SHP77 (cell line): ENCODE data around the gene SLAIN2.
"Not testable (repeated sequence)": the region's sequence is repeated elsewhere in the genome, so short reads cannot be mapped to it uniquely, and the experiment has no call there.

Source experiments
- DNase-seq, 2 experiments: peaks; one replicate each; lab custom pipeline; 2025; lab: John Stamatoyannopoulos, UW

The SLAIN2 gene

GRCh38 chr4:48340965-48341775 lies at the start of gene SLAIN2:
TSS of gene SLAIN2 (plus strand) at chr4:48341529. CDS start at chr4:48341740, 211 bp downstream.
- peak; percentile 72 to 89 for DNase-seq

DNA sequence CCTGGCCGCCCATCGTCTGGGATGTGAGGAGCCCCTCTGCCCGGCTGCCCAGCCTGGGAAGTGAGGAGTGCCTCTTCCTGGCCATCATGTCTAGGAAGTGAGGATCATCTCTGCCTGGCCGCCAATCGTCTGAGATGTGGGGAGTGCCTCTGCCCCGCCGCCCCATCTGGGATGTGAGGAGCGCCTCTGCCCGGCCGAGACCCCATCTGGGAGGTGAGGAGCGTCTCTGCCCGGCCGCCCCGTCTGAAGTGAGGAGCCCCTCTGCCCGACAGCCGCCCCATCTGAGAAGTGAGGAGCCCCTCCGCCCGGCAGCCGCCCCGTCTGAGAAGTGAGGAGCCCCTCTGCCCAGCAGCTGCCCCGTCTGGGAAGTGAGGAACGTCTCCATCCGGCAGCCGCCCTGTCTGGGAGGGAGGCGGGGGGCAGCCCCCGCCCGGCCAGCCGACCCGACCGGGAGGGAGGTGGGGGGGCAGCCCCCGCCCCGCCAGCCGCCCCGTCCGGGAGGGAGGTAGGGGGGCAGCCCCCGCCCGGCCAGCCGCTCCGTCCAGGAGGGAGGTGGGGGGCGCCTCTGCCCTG lies 49.0 kb upstream of the SLAIN2 start:
- DNase-seq = not testable (repeated sequence)

- no peak for DNase-seq
These were observed 46.2 kb upstream of the SLAIN2 start for GRCh38 chr4:48295116-48295515.

- no peak for DNase-seq
These were observed 45.0 kb upstream of the SLAIN2 start for GRCh38 chr4:48296365-48296764.

- no peak for DNase-seq
These were observed 44.0 kb upstream of the SLAIN2 start for GRCh38 chr4:48297256-48297846.

DNA sequence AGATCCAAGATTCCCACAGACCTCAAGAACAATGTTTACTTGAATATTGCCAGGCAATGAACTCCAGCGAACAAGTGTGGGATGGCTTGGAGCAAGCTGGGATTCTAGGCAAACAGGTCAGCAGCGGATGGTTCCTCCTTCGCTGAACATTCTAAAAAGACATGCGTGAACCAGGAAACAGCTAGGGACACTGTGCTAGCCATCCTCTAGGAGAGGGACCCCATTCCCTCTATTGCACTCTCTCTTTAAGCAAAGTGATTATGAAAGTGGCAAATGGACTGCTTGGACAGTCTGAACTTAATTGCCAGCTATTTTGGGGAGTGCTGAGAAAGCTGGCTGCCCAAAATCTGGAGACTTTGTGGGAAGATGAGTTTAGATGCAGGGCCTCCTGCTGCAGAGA lies 41.8 kb upstream of the SLAIN2 start:
- no peak for DNase-seq

GRCh38 chr4:48300004-48300403 lies 41.3 kb upstream of the SLAIN2 start:
- DNase-seq = no peak

GRCh38 chr4:48305508-48305907 lies 35.8 kb upstream of the SLAIN2 start:
- DNase-seq = no peak

GRCh38 chr4:48307528-48307927 lies 33.8 kb upstream of the SLAIN2 start:
- DNase-seq = no peak

- no peak for DNase-seq
These were observed 32.4 kb upstream of the SLAIN2 start for GRCh38 chr4:48308901-48309300.

DNA sequence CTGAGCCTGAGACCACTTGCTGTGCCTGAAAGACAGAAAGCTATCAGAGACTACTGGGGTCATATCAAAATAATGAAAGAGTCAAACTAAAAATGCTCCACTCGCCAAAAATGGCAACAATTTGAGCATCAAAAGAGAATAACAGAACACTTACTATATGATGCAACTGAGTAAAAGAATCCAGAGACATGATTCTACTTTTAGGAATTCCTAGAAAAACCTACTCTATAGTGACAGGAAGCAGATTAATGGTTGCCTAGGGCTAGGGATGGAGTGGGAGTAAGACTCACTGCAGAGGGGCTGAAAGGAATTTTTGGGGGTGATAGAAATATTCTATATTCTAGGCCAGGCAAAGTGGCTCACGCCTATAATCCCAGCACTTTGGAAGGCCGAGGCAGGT lies 29.4 kb upstream of the SLAIN2 start:
- no peak for DNase-seq

GRCh38 chr4:48314746-48315145 lies 26.6 kb upstream of the SLAIN2 start:
- DNase-seq = not testable (repeated sequence)

DNA sequence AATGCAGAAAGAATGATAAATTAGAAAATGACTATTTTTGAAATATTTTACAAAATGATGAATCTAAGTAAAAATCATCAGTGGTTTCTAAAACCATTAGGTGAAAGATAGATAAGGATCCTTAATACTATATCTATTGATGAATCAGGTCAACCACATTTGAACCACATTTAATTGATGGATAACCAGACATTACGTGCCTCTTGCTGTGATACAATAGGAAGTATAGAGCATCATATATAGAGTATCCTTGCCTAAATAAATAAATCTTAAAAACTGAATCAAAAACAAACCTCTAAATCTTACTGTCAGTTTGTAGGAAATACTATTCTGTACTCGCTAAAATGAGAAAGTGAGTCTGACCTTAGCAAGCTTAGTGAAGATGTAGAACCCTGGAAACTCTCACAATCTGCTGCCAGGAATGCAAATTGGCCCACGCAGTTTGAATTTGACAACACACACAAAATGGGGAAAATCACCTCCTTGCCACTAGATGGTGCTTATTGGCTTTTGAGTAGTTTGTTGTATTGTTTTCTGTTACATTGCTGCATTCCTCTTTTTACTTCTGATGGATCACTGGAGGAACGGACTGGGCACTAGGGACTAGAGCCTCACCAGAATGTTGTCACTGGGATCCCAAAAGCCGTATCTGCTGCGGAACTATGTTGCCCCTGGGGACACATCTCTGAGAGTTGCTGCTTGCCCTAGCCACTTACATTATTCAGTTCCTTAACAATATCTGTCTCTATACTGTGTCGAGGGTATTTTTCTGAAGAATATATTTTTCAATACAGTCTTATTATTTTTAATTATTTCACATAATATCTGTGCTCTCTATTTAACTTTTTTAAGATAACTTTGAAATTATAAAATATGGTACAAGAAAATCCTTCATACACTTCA lies 25.4 kb upstream of the SLAIN2 start:
- DNase-seq = peak in 1 of 2 experiments; percentile 14

- DNase-seq = no peak
These were observed 20.0 kb upstream of the SLAIN2 start for GRCh38 chr4:48321312-48321711.

- DNase-seq = no peak
These were observed 19.3 kb upstream of the SLAIN2 start for GRCh38 chr4:48322063-48322462.

DNA sequence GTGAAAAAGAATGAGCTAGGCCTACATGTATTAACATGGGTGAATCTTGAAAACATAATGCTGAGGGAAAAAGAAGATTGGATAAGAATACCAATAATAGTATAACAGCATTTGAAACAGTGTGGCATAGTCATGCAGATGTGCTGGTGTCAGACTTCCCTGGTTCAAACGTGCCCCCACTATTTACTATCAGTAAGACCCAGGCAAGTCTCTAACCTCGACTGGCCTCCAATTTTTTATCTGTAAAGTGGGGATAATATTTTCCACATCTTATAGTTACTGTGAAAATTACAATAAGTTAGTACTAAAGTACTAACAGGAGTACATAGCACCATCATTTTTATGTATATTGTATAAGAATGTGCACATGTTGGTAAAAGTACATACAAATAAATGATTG lies 17.0 kb upstream of the SLAIN2 start:
- no peak for DNase-seq

- DNase-seq = no peak
These were observed 12.1 kb upstream of the SLAIN2 start for GRCh38 chr4:48329193-48329592.

DNA sequence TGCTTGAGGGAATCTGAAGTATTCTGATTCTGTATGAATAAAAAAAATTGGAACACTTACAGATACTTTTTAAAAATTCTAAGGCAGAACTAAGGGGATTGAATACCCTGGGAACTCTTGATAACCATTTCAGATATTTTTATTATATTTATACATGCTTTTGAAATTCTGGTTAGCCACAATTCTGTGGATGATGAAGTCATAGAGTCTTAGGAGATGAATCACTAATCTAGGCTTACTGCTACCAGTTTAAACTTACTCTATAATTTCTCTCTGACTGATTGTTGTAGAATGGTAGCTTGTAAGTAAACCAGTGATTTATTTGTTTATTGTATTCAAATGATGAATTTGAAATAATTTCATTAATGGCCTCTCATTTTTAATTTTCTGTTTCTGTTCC lies 11.4 kb upstream of the SLAIN2 start:
- no peak for DNase-seq

GRCh38 chr4:48331577-48332330 lies 9.6 kb upstream of the SLAIN2 start:
- DNase-seq = no peak

- DNase-seq = no peak
These were observed 8.7 kb upstream of the SLAIN2 start for GRCh38 chr4:48332661-48333060.

GRCh38 chr4:48333587-48333986 lies 7.7 kb upstream of the SLAIN2 start:
- no peak for DNase-seq

DNA sequence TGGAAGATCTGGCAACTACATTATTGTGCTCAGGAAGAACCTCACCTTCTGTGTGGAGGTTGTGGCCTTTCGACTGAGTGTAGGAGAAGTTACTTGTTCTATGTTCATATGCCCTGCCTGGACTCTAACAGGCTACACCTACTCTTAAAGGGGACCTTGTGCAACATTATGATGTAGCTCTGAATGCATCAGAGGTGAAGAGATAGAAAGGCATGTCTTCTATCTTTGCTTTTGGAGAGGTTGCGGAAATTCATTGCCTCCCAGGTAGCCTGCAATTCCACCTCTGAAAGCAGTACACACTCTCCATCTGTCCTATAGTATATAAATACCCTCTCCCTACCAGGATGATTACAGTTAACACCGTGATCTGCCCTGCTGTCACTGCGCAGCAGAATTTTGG lies 7.1 kb upstream of the SLAIN2 start:
- no peak for DNase-seq
